HS-5 (cell line): ENCODE results near the gene SRMS.

Experiments
- DNase-seq: peaks from one replicate; pipeline ENCODE4 v3.0.0-alpha.2; 2012; ENCODE audit warnings: low read depth

SRMS gene

GRCh38 chr20:63547725-63548480 lies at the start of gene SRMS:
SRMS (minus strand) TSS chr20:63547749; CDS start chr20:63547463, 286 bp downstream.
- no peak for DNase-seq

- no peak for DNase-seq
Measured at GRCh38 chr20:63596423-63596822, 48.9 kb upstream of the SRMS start.

GRCh38 chr20:63595416-63596127 lies 48.0 kb upstream of the SRMS start:
- DNase-seq = no peak

GRCh38 chr20:63594043-63594561 lies 46.6 kb upstream of the SRMS start:
- peak; percentile 68 for DNase-seq

GRCh38 chr20:63592661-63593060 lies 45.1 kb upstream of the SRMS start:
- no peak for DNase-seq

GRCh38 chr20:63591786-63592355 lies 44.3 kb upstream of the SRMS start:
- no peak for DNase-seq

GRCh38 chr20:63591147-63591533 lies 43.6 kb upstream of the SRMS start:
- no peak for DNase-seq

GRCh38 chr20:63590218-63591146 lies 42.9 kb upstream of the SRMS start:
- no peak for DNase-seq

GRCh38 chr20:63589261-63590217 lies 42.0 kb upstream of the SRMS start:
- DNase-seq = no peak

GRCh38 chr20:63588641-63589041 lies 41.1 kb upstream of the SRMS start:
- no peak for DNase-seq

- no peak for DNase-seq
Measured at GRCh38 chr20:63587776-63588591, 40.4 kb upstream of the SRMS start.

GRCh38 chr20:63587256-63587655 lies 39.7 kb upstream of the SRMS start:
- no peak for DNase-seq

- no peak for DNase-seq
Measured at GRCh38 chr20:63586797-63587196, 39.2 kb upstream of the SRMS start.

- DNase-seq = no peak
Measured at GRCh38 chr20:63585616-63586565, 38.3 kb upstream of the SRMS start.

GRCh38 chr20:63582382-63583063 lies 35.0 kb upstream of the SRMS start:
- no peak for DNase-seq

- no peak for DNase-seq
Measured at GRCh38 chr20:63580796-63581461, 33.4 kb upstream of the SRMS start.

GRCh38 chr20:63579017-63579694 lies 31.6 kb upstream of the SRMS start:
- DNase-seq = no peak
